NCI-H446 (cell line): ENCODE results near the gene ANKRD39.

ENCODE experiments used
- DNase-seq, 2 experiments: peaks; one replicate each; lab custom pipeline; 2025; lab: John Stamatoyannopoulos, UW

The ANKRD39 gene

DNA sequence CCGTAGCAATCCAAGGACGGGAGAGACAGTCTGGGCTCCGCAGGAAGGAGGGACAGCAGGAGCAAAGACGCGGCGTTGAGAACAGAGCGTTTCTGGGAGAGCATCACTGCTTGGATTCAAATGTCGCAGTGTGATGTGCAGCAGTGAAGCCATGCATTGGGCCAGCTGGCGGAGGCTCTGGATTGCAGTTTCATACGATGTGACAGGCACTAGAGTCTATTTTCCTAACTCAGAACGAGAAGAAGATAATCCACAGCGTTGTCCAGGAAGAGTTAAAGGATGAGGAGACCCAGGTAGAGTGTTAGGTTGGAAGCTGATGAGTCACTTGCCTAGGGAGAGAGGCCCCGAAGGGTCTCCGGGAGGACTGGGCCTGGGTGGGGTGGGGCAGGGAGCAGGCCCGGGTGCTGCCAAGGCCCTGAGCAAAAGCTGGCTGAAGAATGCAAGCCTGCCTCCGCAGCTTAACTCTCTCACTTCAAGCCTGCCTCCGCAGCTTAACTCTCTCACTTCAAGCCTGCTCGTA lies 29.7 kb upstream of the ANKRD39 start:
- DNase-seq = no peak

DNA sequence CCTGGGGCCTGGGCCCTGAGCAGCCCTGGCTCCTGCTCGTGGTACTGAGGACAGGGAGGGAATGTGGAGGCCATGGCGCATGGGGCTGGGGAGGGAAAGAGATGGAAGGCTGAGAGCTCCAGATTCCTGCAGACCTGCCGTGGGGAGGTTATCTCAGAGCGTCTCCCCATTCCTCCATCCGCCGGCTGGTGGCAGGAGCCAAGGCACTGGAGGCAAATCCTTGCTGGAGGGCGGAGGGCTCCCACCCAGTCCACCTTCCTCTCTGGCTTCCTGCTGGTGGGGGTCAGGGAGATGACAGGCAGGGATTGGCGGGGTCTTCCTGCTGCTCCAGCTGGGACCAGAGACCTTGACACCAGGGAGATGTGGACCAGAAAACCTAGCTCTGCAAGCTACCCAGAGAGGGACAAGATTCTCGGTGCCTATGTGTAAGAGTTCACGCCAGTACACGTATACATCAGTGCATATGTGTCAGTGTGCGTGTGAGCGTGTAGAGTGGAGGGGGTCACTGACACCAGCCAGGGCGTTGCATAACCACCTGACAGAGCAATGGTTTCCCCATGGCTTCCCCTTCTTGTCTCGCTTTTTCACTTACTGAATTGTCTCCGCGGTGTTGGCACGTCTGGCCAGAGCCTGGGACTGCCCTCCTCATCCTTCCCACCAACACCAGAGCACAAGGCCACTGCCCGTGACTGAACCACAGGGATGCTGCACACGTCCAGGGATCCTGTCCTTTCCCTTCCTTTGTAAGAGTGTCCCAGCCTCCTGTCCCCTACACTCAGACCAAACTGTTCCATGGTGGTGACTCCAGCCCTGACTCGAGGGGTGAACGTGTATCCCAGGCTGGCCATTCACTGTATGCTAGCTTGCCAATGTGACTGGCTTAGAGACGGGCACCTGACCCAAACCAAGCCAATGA lies 27.9 kb upstream of the ANKRD39 start:
- DNase-seq = no peak

- no peak for DNase-seq
Observed at GRCh38 chr2:96884299-96885094, 26.7 kb upstream of the ANKRD39 start.

GRCh38 chr2:96883306-96883705 lies 25.5 kb upstream of the ANKRD39 start:
- no peak for DNase-seq

GRCh38 chr2:96882906-96883305 lies 25.1 kb upstream of the ANKRD39 start:
- no peak for DNase-seq

GRCh38 chr2:96882230-96882629 lies 24.4 kb upstream of the ANKRD39 start:
- no peak for DNase-seq

GRCh38 chr2:96881349-96882195 lies 23.8 kb upstream of the ANKRD39 start:
- DNase-seq = no peak

DNA sequence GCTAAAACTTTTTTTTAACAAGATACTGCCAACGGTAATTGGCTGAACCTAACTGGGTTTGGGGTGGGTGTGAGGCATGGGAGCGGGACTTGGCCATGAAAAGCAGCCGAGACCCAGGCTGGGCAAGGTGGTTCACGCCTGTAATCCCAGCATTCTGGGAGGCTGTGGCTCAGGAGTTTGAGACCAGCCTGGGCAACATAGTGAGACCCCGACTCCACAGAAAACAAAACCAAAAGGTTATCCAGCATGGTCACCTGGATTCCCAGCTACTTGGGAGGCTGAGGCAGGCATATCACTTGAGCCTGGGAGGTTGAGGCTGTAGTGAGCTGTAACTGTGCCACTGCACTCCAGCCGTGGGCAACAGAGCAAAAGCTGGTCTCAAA lies 23.1 kb upstream of the ANKRD39 start:
- no peak for DNase-seq

- no peak for DNase-seq
Observed at GRCh38 chr2:96879545-96880040, 21.8 kb upstream of the ANKRD39 start.

- DNase-seq = peak in 1 of 2 experiments; percentile 13
Observed at GRCh38 chr2:96878796-96879544, 21.2 kb upstream of the ANKRD39 start.

GRCh38 chr2:96878171-96878570 lies 20.4 kb upstream of the ANKRD39 start:
- no peak for DNase-seq

GRCh38 chr2:96877631-96878092 lies 19.8 kb upstream of the ANKRD39 start:
- DNase-seq = no peak

- peak in 1 of 2 experiments; percentile 23 for DNase-seq
Observed at GRCh38 chr2:96877042-96877451, 19.2 kb upstream of the ANKRD39 start.

DNA sequence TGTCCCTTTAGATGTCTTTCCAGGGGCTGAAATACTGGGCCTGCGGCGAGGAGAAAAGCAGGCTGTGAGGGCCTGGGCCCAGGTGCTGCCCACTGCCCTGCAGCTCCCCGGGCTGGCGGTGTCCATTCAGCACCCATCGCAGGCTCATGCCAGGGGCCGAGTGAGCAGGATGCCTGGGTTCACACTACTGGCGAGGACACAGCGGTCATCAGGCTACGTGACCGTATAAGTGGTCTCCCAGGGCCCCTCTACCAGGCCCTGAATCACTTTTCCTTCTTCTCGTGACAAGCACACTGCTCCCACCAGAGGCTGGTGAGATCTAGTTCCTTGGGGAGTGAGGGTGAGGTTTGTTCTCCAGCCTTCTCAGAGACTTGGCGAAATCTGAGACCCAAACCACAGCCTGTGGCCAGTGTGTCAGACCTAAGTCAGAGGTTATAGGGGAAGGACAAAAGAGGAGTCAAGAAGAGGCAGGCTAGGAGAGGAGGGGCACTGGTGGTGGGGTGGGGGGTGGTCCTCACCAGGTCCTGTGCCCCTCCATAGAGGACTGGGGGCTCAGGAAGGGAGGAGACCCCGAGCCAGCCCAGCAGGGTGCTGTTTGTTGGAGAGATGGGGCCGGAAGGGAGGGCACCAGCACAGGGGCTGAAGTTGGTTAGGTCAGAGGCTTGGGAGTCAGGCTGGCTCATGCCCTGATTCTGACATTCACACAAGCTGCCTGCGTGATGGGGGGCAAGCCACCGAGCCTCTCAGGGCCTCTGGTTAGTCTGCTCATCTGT lies 18.6 kb upstream of the ANKRD39 start:
- no peak for DNase-seq

DNA sequence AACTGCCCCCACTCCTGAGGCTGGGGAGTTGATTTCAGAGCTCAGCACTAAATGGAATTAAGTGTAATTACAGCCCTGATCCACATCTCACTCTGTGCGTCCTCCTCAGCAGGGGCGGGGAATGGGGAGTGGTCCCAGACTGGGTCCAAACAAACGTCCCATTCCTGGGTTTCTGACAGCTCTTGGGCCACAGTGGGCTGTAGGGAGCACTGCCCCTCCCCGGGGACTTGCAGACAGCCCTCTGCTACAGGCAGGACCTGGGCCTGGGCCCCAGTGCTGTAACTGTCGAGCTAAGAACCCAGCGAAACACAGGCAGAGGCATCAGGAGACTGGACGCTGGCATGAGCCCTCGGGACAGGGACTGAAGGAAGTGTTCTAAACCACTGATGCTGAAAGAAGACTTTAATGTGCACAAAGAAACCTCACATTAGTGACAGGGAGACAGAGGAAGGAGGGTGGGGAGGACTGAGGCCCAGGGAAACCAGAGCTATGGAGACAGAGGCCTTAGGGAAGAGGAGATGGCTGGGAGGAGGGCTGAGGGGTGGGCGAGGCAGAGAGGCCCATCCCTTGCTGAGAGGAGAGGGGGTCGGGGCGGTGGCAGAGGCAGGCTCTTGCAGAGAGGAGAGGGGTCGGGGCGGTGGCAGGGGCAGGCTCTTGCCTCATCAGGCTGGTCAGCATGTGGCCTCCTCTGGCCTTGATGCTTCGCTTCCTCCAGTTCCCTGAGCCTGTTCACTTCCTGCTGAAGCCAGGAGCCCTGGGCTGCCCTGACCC lies 17.9 kb upstream of the ANKRD39 start:
- no peak for DNase-seq

DNA sequence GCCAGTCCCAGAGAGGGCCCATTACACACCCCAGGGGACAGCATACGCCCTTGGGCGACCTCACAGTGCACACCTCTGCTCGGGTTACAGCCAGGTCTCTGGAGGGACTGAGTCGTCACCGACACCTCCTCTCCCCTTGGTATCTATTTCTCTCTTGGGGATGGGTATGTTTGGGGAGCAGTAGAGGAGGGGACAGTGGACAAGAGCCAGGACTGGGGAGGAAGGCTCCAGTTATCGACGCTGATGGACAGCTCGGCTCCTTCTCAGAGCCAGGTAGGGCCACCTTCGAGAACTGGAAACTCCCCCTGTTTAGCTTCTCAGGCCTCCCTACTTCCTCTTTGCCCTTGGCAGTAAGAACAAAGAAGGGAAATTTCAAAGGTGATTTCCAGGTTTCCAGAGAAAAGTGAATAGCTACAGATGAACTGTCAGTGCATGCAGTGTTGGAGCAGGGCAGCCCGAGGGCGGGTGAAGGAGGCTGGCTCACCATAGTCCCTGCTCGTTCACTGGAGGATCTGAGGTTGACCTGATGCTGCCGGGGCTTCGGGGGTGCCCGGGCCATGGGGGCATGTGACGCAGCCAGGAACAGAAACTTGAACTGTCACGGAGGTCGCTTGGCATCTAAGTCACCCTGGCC lies 16.5 kb upstream of the ANKRD39 start:
- DNase-seq = no peak

GRCh38 chr2:96873651-96874096 lies 15.9 kb upstream of the ANKRD39 start:
- DNase-seq = no peak

- DNase-seq = no peak
Observed at GRCh38 chr2:96872591-96873349, 15.0 kb upstream of the ANKRD39 start.
